HG02759 (cell line): ENCODE data around the gene MT1M.
"Not testable (repeated sequence)": the region's sequence is repeated elsewhere in the genome, so short reads cannot be mapped to it uniquely, and the experiment has no call there.

Experiments used
- ATAC-seq: cut with Tn5 transposase; IDR thresholded peaks from one replicate; pipeline ENCODE4 v1.9.1; 2021; ENCODE audit warnings: mild to moderate bottlenecking, moderate library complexity; ENCODE audit not compliant: unreplicated experiment

The MT1M gene

DNA sequence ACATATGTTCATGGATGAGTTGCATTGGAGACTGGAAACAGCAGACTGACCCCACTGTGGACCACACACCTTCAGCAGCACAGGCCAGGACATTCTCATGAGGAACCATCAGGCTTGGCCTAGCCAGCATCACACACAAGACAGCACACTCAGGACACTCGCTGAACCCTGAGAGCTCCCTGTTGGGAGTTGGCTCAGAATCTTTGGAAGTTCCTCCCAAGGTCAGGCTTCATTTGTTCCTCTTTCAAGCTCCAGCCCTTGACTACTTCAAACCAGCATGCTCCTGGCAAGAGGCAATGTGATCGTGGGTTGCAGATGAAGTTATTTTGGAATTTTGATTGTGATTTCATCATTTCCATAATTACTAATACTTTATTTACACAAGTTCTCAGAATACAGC lies 39.2 kb downstream of the MT1M start:
- ATAC-seq = not testable (repeated sequence)

DNA sequence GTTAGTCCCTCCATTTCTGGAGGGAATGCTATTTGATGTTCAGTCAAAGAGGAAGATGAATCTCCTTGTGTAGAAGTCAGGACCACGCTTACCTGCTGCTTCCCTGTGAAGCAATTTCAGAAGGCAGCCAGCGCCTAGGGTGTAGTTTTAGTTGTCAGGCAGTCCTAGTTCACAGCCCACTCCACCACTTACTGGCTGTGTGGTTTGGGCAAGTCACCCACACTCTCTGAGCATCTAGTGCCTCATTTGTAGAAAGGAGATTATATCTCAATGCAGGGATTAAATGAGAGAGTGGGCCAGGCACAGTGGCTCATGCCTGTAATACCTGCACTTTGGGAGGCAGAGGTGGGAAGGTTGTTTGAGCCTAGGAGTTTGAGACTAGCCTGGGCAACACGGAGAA lies 39.7 kb downstream of the MT1M start:
- not testable (repeated sequence) for ATAC-seq

DNA sequence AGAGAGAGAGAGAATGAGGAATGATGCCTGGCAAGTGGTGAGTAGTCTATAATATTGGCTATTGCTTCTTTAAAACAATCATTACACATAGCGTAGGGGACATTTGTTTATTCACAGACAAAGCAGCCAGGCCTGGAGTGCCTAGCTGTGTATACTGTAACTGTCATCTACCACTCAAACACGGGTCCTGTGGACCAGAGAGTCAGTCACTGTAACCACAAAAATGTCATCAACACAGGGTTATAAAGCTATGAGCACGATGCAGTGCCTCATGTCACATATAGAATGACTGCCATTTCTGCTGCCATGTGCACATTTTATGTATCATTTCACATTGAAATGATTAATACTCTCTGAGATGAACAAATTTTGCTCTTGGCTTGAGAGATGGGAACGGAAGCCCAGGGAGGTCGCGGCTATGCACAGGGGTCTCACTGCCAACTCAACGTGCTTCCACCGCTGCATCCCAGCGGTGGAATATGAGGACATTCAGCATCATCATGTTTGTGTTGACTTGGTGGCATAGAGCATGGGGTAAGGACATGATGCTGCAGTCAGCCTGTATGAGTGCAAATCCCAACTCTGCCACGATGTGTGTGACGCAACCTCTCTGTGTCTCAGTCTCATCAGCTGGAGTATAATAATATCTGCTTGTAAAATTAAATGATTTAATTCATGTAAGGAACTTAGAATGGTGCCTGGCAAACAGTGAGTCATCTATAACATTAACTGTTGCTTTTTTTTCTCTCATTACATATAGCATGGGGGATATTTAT lies 40.5 kb downstream of the MT1M start:
- no peak for ATAC-seq

DNA sequence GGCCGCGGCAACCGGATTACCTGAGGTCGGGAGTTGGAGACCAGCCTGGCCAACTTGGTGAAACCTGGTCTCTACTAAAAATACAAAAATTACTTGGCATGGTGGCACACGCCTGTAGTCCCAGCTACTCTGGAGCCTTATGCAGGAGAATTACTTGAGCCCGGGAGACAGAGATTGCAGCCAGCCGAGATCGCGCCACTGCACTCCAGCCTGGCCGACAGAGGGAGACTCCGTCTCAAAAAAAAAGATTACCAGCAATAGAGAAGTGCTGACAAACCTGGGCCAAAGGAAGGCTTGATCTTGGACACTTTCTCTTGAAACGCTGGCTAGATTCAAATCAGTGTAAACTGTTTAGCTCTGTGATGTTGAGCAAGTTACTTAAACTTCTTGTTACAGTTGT lies 41.5 kb downstream of the MT1M start:
- ATAC-seq = no peak

DNA sequence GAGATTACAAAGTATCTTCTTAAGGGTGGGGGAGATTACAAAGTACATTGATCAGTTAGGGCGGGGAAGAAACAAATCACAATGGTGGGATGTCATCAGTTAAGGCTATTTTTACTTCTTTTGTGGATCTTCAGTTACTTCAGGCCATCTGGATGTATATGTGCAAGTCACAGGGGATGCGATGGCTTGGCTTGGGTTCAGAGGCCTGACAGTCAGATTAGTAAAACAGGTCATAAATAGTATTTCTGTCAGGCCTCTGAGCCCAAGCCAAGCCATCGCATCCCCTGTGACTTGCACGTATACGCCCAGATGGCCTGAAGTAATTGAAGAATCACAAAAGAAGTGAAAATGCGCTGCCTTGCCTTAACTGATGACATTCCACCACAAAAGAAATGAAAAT lies 42.1 kb downstream of the MT1M start:
- not testable (repeated sequence) for ATAC-seq

DNA sequence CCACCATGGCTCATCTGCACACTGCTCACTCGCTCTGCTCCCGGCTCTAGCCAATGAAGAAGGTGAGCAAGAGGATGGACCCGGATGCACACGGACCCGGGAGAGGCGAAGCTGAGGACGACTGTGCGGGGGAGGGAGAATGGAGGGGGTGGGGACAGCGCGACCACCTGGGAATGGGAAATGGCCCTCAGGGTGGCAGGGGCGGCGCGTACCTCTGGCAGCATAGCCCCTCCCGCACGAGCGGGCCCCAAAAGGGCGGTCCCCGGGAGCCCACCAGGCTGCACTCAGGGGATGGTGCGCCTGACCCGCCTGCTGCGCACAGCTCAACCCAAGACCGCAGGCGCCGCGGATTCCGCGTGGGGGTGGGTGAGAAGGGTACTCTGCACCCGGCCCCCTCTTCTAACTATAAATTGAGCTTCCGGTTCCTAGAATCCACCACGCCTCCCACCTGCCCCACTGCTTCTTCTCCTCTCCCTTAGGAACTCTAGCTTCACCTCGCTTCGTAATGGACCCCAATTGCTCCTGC lies 43.3 kb downstream of the MT1M start:
- no peak for ATAC-seq

DNA sequence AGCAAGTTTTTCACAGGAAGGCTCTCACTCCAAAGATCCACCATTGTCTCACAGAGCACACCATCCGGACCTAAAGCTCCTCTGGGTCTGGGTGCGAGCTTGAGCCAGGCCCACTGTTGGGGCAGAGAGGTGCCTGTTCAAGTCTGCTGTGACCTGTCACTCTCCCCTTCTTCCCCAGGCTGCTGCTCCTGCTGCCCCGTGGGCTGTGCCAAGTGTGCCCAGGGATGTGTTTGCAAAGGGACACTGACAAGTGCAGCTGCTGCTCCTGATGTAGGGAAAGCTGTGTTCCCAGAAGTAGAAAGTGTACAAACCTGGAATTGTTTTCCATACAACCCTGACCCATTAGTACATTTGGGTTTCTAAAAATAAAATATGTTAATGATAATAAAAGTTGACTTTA lies 45.0 kb downstream of the MT1M start:
- no peak for ATAC-seq

DNA sequence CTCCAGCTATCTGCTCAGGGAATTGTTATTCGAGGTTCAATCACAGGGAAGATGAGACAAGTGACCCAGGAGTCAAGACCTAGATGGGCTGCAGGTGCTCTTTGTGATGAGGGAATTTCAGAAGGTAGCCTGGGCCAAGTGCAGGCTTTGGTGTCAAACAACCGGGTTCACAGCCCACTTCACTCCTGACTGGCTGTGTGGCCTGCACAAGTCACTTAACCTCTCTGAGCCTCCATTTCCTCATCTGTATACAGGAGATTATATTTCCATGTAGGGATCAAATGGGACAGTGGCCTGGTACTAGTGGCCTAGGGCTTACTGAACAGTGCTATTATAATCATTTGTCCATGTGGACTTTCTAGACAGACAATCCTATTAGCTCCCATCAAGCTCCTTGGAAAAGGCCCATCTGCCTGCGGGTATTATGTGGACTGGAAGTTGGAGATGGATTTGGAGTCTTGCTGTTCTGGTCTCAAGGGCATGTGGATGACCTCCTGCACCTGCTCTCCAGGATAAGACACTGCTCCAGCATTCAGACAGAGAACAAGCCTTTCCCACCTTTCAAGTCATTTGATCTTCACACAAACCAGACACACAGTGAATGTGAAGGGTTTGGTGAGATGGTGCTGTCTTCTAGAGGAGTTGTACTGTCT lies 46.7 kb downstream of the MT1M start:
- no peak for ATAC-seq

DNA sequence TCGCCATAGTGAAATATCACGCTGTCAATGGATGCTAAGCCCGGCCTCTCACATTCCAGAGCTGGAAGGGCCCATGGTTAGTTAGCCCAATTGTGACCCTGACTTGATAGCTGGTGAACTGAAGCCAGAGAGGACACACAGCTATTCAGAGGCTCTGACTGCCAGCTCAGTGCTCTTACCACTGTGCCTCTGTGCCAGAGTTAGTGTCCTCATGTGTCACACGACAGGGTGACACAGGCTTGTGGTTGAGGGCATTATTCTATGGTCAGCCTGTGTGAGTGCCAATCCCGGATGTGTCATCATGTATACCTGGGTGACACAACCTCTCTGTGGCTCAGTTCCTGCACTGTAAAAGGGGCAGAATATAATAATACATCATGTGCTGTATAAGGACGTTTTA lies 47.4 kb downstream of the MT1M start:
- no peak for ATAC-seq

DNA sequence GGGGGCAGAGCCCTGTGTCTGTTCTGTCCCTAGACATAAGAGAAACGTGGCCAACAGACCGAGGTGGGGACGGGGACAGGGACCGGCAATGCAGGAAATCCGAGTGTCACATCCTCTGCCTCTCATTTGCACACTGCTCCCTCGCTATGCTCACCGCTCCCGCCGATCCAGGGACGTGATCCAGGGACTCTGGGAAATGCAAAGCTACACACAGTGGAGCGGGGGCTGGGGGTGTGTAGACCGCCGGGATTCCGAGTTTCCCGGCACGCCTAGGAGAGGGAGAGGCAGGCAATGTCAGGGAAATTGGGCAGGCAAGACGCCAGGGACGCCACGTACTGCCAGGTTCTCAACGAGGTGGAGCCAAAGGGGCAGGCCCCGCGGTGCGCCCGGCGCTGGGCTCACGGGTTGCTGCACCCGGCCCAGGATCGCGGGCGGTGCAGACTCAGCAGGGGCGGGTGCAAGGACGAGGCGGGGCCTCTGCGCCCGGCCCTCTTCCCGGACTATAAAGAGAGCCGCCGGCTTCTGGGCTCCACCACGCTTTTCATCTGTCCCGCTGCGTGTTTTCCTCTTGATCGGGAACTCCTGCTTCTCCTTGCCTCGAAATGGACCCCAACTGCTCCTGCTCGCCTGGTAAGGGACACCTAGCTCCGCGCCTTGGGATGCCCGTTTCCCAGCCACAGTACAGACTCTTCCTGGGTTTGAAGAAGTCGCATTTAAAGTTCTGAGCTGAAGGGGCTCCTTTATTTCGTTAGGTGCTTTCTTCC lies 49.7 kb downstream of the MT1M start, which contains the start of gene MT1X:
MT1X (plus strand) TSS at position 532 of the 764 bp plus-strand sequence; CDS start at position 603, 71 bp downstream.
- peak; percentile 99 for ATAC-seq

DNA sequence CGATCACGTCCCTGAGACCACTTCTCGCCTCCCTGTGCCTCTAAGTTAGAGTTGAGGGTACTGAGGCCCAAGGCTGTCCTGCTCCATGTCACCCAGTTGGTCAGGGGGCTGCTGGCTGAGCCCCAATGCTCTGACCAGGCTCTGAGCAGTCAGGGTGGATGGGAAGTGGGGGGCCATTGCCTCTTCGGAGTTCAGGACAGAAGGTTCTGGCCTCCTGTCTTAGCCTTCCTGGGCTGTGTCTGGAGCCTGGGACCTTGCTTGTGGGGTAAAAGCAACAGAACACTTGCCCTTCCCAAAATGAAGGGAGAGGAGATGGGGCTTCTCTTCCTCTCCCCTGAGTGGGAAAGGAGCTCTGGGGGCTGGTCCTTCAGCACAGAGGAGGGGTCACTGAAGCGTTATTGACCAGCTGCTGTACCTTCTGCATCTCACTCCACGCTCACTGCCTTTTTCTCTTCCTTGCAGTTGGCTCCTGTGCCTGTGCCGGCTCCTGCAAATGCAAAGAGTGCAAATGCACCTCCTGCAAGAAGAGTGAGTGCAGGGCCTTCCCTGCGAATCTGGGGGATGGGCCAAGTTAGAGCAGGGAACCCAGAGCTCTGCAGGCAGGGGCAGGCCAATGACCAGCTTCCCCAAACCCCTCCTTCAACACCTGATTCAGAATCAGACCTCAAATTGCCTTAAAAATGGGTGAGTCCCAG lies 50.4 kb downstream of the MT1M start:
- ATAC-seq = peak; percentile 10
